SK-N-SH treated with all-trans-retinoic acid at 6 μM for 48 hours (cell line): ENCODE results near the gene RASL12.

ENCODE experiments used
- ATAC-seq: fragments of 200-7000 bp; cut with Tn5 transposase; 3 replicates; pipeline ENCODE4 v1.9.1; 2020; ENCODE audit warnings: mild to moderate bottlenecking, moderate library complexity
- ARNTL ChIP-seq: fragments of 450-650 bp; formaldehyde crosslinking; IDR thresholded peaks from 2 replicates; pipeline ENCODE4 v1.5.0; 2020; ENCODE audit warnings: low read depth, mild to moderate bottlenecking, moderate library complexity, borderline replicate concordance
- BACH2 ChIP-seq: fragments of 250-450 bp; sonication (Bioruptor Pico); IDR thresholded peaks from 2 replicates; pipeline ENCODE4 v1.9.0; 2021; ENCODE audit warnings: mild to moderate bottlenecking, borderline replicate concordance
- CSDC2 ChIP-seq: fragments of 250-450 bp; sonication (Bioruptor Pico); IDR thresholded peaks from 2 replicates; pipeline ENCODE4 v1.5.0; 2020; ENCODE audit warnings: mild to moderate bottlenecking, moderate library complexity
- CSRNP3 ChIP-seq: fragments of 250-450 bp; sonication (Bioruptor Pico); IDR thresholded peaks from 2 replicates; pipeline ENCODE4 v1.5.1; 2021; ENCODE audit warnings: mild to moderate bottlenecking, moderate library complexity
- ESRRG ChIP-seq: fragments of 250-450 bp; sonication (Bioruptor Pico); IDR thresholded peaks from 2 replicates; pipeline ENCODE4 v1.6.1; 2021; ENCODE audit warnings: mild to moderate bottlenecking
- GLIS3 ChIP-seq: fragments of 250-450 bp; sonication (Bioruptor Pico); IDR thresholded peaks from 2 replicates; pipeline ENCODE4 v1.5.0; 2020; ENCODE audit warnings: mild to moderate bottlenecking, moderate library complexity
- OSR1 ChIP-seq: fragments of 250-450 bp; sonication (Bioruptor Pico); IDR thresholded peaks from 2 replicates; pipeline ENCODE4 v1.8.0; 2022; ENCODE audit warnings: moderate library complexity, mild to moderate bottlenecking, inconsistent platforms
- POU6F1 ChIP-seq: fragments of 250-450 bp; sonication (Bioruptor Pico); IDR thresholded peaks from 2 replicates; pipeline ENCODE4 v1.8.0; 2021; ENCODE audit warnings: low read depth, mild to moderate bottlenecking, moderate library complexity, borderline replicate concordance
- PPARA ChIP-seq: fragments of 250-450 bp; sonication (Bioruptor Pico); IDR thresholded peaks from 2 replicates; pipeline ENCODE4 v1.5.0; 2020; ENCODE audit warnings: mild to moderate bottlenecking, borderline replicate concordance
- RARB ChIP-seq: fragments of 250-450 bp; sonication (Bioruptor Pico); IDR thresholded peaks from 2 replicates; pipeline ENCODE4 v1.8.0; 2021; ENCODE audit warnings: mild to moderate bottlenecking, moderate library complexity
- TOX ChIP-seq: fragments of 250-450 bp; sonication (Bioruptor Pico); IDR thresholded peaks from 2 replicates; pipeline ENCODE4 v1.8.0; 2021; ENCODE audit warnings: mild to moderate bottlenecking, moderate library complexity, borderline replicate concordance
- ZC3H10 ChIP-seq: fragments of 250-450 bp; sonication (Bioruptor Pico); IDR thresholded peaks from 2 replicates; pipeline ENCODE4 v1.5.1; 2021; ENCODE audit warnings: mild to moderate bottlenecking, moderate library complexity
- ZFP30 ChIP-seq: fragments of 450-650 bp; formaldehyde crosslinking; IDR thresholded peaks from 2 replicates; pipeline ENCODE4 v1.5.0; 2022; ENCODE audit warnings: mild to moderate bottlenecking, moderate library complexity
- ZNF70 ChIP-seq: fragments of 450-650 bp; formaldehyde crosslinking; IDR thresholded peaks from 2 replicates; pipeline ENCODE4 v1.5.0; 2020; ENCODE audit warnings: mild to moderate bottlenecking, moderate library complexity
- ZNF8 ChIP-seq: fragments of 450-650 bp; formaldehyde crosslinking; IDR thresholded peaks from 2 replicates; pipeline ENCODE4 v1.5.0; 2020; ENCODE audit warnings: mild to moderate bottlenecking, moderate library complexity
- TF ChIP-seq, protein P1 (sequence below): fragments of 250-450 bp; sonication (Bioruptor Pico); IDR thresholded peaks from 2 replicates; pipeline ENCODE4 v1.8.0; 2020; ENCODE audit warnings: mild to moderate bottlenecking, moderate library complexity, borderline replicate concordance
- TF ChIP-seq, protein P2 (sequence below): fragments of 250-450 bp; sonication (Bioruptor Pico); IDR thresholded peaks from 2 replicates; pipeline ENCODE4 v1.5.0; 2020; ENCODE audit warnings: mild to moderate bottlenecking, moderate library complexity

Gene RASL12

DNA sequence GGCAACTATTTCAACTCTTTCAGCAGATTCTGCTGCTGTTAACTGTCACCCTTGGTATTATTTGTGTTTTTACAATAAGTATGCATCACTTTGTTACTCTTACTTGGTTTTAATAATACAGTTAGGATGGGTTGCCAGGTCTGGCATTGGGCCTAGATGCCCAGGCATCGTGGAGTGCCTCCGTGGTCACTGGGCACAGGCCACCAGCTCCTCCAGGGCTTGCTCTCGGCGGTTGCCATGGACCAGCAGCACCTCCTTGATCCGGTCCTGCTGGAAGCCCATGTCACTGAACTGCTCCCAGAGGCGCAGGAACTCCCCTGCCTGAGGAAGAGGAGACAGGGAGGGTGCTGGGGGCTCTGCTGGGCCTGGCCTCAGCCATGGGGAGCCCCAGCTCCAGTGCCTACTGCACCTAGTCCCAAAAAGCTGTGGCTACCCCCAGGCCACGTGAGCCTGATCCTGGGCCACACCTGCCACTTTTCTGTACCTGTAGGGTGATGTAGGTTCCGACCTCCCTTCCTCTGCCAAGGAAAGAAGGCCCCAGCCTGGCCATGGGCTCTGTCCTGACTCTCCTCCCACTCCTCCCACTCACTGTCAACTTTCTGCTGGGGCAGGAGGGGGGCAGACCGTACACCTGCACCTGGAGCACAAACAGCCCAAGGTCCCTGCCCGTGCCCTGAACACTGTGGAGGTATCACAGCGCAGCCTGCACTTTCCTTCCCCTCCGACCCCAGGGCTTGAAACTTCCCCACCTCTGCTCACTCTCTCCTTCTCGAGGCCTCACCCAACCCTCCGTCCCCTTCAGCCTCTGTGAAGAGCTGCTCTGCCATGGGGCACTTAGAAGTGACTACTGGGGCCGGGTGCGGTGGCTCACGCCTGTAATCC, 25.4 kb upstream of the RASL12 start:
- TF ChIP-seq ZNF8 (CRISPR knock-in tag) (no peak), BACH2 (CRISPR knock-in tag) (no peak), CSRNP3 (CRISPR knock-in tag) (no peak), ZFP30 (CRISPR knock-in tag) (no peak), POU6F1 (no peak), ARNTL (CRISPR knock-in tag) (no peak)

GRCh38 chr15:65091946-65092770, 24.4 kb upstream of the RASL12 start:
- ATAC-seq: no peak
- TF ChIP-seq TOX (CRISPR knock-in tag) (no peak), CSRNP3 (CRISPR knock-in tag) (no peak), POU6F1 (no peak), RARB (CRISPR knock-in tag) (no peak), ZC3H10 (CRISPR knock-in tag) (no peak), ZNF70 (CRISPR knock-in tag) (no peak)
- TF ChIP-seq, protein P1, sequence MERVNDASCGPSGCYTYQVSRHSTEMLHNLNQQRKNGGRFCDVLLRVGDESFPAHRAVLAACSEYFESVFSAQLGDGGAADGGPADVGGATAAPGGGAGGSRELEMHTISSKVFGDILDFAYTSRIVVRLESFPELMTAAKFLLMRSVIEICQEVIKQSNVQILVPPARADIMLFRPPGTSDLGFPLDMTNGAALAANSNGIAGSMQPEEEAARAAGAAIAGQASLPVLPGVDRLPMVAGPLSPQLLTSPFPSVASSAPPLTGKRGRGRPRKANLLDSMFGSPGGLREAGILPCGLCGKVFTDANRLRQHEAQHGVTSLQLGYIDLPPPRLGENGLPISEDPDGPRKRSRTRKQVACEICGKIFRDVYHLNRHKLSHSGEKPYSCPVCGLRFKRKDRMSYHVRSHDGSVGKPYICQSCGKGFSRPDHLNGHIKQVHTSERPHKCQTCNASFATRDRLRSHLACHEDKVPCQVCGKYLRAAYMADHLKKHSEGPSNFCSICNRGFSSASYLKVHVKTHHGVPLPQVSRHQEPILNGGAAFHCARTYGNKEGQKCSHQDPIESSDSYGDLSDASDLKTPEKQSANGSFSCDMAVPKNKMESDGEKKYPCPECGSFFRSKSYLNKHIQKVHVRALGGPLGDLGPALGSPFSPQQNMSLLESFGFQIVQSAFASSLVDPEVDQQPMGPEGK (CRISPR knock-in tag): no peak

More for the DNA sequence above, 25.4 kb upstream of the RASL12 start:
- no peak for ATAC-seq

DNA sequence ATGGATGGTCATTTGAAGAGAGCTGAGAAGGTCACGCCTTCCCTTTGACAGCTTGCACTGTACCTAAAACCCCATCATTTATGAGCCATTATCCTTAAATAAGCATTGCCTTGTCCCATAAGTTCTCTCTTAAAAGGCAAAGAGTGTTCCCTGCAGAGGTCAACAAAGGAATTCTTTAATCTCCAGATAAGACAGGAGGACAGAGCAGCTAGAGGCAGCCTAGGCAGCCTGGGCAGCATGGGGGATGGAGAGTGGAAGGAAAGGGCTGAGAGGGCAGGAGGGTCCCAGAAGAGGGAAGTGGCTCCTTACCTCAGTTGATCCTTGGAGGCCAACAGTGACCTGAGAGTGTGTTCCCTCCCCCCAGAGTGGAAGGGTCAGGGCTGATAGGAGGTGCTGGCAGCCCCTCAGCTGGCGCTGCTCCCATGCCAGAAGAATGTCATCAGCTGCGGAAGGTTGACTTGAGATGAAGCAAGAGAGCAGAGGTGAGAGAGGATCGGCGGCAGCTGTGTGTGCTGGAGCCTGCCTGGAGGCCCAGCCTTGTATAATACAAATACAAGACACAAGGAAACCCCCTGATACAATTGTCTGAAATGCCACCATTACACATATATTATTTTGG, 21.5 kb upstream of the RASL12 start:
- no peak for TF ChIP-seq RARB (CRISPR knock-in tag)
- no peak for ATAC-seq

GRCh38 chr15:65088643-65089021, 20.8 kb upstream of the RASL12 start:
- ATAC-seq: no peak
- TF ChIP-seq ZNF8 (CRISPR knock-in tag) (no peak), OSR1 (CRISPR knock-in tag) (no peak), CSDC2 (CRISPR knock-in tag) (no peak), PPARA (CRISPR knock-in tag) (no peak), RARB (CRISPR knock-in tag) (no peak), GLIS3 (CRISPR knock-in tag) (no peak), ZC3H10 (CRISPR knock-in tag) (no peak), CSRNP3 (CRISPR knock-in tag) (no peak), ESRRG (CRISPR knock-in tag) (no peak)
- TF ChIP-seq, protein P1 (CRISPR knock-in tag): no peak
- TF ChIP-seq, protein P2, sequence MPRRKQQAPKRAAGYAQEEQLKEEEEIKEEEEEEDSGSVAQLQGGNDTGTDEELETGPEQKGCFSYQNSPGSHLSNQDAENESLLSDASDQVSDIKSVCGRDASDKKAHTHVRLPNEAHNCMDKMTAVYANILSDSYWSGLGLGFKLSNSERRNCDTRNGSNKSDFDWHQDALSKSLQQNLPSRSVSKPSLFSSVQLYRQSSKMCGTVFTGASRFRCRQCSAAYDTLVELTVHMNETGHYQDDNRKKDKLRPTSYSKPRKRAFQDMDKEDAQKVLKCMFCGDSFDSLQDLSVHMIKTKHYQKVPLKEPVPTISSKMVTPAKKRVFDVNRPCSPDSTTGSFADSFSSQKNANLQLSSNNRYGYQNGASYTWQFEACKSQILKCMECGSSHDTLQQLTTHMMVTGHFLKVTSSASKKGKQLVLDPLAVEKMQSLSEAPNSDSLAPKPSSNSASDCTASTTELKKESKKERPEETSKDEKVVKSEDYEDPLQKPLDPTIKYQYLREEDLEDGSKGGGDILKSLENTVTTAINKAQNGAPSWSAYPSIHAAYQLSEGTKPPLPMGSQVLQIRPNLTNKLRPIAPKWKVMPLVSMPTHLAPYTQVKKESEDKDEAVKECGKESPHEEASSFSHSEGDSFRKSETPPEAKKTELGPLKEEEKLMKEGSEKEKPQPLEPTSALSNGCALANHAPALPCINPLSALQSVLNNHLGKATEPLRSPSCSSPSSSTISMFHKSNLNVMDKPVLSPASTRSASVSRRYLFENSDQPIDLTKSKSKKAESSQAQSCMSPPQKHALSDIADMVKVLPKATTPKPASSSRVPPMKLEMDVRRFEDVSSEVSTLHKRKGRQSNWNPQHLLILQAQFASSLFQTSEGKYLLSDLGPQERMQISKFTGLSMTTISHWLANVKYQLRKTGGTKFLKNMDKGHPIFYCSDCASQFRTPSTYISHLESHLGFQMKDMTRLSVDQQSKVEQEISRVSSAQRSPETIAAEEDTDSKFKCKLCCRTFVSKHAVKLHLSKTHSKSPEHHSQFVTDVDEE (CRISPR knock-in tag): no peak
